Suprapubic skin (tissue), 4 donors: Measurements from ENCODE around the gene HECTD3. TPM values are rescaled to one million over a fixed set of nuclear protein-coding genes. Genes with fewer than 3 reads are reported as not detected.

Experiments used
- DNase-seq, 2 donors: peaks; one replicate each; pipeline ENCODE4 v3.0.0-alpha.2; 2019; ENCODE audit warnings: low spot score in 2 of 2
- H3K27ac ChIP-seq: fragments of 200-600 bp; sonication (generic); one replicate; pipeline ENCODE4 v1.5.1; 2019
- H3K27me3 ChIP-seq: fragments of 200-600 bp; sonication (generic); one replicate; pipeline ENCODE4 v1.5.1; 2019
- H3K36me3 ChIP-seq: fragments of 200-600 bp; sonication (generic); one replicate; pipeline ENCODE4 v1.5.1; 2019
- H3K4me1 ChIP-seq: fragments of 200-600 bp; sonication (generic); one replicate; pipeline ENCODE4 v1.5.1; 2019
- H3K4me3 ChIP-seq: fragments of 200-600 bp; sonication (generic); one replicate; pipeline ENCODE4 v1.5.1; 2019; ENCODE audit warnings: mild to moderate bottlenecking
- H3K9me3 ChIP-seq: fragments of 200-600 bp; sonication (generic); one replicate; pipeline ENCODE4 v1.5.1; 2019
- EP300 ChIP-seq: sonication (generic); formaldehyde crosslinking; IDR thresholded peaks from one replicate; pipeline ENCODE4 v1.6.1; 2017; ENCODE audit warnings: antibody characterized with exemption
- POLR2A ChIP-seq, 2 donors: fragments of 450-650 bp; IDR thresholded peaks; one replicate each; pipeline ENCODE4 v1.6.1; 2017; ENCODE audit warnings: antibody characterized with exemption in 2 of 2, mild to moderate bottlenecking in 2 of 2, moderate library complexity in 2 of 2
- POLR2AphosphoS5 ChIP-seq, 3 donors: sonication (generic); formaldehyde crosslinking; IDR thresholded peaks; one replicate each; pipeline ENCODE4 v1.6.1; 2017; ENCODE audit warnings: antibody characterized with exemption in 3 of 3
- WGBS: methylation state at CpG from one replicate; pipeline ENCODE4 v1.1.5; 2018; 5-methylcytosine and 5-hydroxymethylcytosine counted together
- total RNA-seq, 4 donors: library from RNA; depleted of rRNA; stranded (reverse); fragments of >200 nt; gene quantifications; one replicate each; pipeline ENCODE4 v1.1.0, GENCODE V29; 2016
- TF ChIP-seq, protein P1 (sequence below), 2 donors: fragments of 200-600 bp in 1 of 2; fragments of 450-650 bp in 1 of 2; sonication (generic) in 1 of 2; IDR thresholded peaks; one replicate each; pipeline ENCODE4 v1.5.1; 2016 to 2019; ENCODE audit warnings: antibody characterized with exemption in 2 of 2, mild to moderate bottlenecking in 1 of 2, moderate library complexity in 1 of 2

HECTD3 gene
- total RNA-seq, 4 donors from 2014 or later: 37.8 to 65.5 (median 56.8) TPM

DNA sequence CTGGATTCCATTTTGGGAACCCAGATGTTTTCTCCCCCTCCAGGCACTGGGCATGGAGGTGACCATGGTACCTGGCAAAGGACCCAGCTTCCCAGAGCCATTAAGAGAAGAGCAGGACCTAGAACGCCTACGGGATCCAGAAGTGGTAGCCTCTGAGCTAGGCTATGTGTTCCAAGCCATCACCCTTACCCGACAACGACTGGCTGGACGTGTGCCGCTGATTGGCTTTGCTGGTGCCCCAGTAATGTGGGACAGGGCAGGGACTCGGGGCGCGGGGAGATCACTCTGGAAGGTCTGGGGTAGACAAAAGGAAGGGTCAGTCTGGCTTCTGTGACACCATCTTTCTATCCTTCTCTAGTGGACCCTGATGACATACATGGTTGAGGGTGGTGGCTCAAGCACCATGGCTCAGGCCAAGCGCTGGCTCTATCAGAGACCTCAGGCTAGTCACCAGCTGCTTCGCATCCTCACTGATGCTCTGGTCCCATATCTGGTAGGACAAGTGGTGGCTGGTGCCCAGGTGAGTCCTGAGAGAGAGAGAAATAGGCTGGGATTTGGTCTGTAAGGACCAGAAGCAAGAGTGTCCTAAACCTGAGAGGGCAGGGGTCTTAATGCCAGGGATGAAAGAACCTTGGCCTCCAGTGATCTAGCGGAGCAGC, 2.6 kb upstream of the HECTD3 start:
- TF ChIP-seq POLR2A (IDR thresholded peaks at IDR 0.05) (no peak), EP300 (no peak), POLR2AphosphoS5 (IDR thresholded peaks at IDR 0.05) (no peak)
- TF ChIP-seq, protein P1, sequence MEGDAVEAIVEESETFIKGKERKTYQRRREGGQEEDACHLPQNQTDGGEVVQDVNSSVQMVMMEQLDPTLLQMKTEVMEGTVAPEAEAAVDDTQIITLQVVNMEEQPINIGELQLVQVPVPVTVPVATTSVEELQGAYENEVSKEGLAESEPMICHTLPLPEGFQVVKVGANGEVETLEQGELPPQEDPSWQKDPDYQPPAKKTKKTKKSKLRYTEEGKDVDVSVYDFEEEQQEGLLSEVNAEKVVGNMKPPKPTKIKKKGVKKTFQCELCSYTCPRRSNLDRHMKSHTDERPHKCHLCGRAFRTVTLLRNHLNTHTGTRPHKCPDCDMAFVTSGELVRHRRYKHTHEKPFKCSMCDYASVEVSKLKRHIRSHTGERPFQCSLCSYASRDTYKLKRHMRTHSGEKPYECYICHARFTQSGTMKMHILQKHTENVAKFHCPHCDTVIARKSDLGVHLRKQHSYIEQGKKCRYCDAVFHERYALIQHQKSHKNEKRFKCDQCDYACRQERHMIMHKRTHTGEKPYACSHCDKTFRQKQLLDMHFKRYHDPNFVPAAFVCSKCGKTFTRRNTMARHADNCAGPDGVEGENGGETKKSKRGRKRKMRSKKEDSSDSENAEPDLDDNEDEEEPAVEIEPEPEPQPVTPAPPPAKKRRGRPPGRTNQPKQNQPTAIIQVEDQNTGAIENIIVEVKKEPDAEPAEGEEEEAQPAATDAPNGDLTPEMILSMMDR (IDR thresholded peaks at IDR 0.05): no peak
- Histone ChIP-seq H3K27me3 (no peaks in the 10 kb centered on the region), H3K4me1 (peaks cover 55% of the 10 kb centered on the region), H3K9me3 (no peaks in the 10 kb centered on the region), H3K4me3 (no peak overlapping the region), H3K36me3 (peaks cover 22% of the 10 kb centered on the region), H3K27ac (no peak overlapping the region)
- 67% methylated on average over 7 of the region's 12 CpGs for WGBS
- DNase-seq: no peak

GRCh38 chr1:45012639-45013278, 1.6 kb upstream of the HECTD3 start:
- Histone ChIP-seq H3K27me3 (no peaks in the 10 kb centered on the region), H3K36me3 (peaks cover 31% of the 10 kb centered on the region), H3K27ac (peak overlapping the region; percentile 90), H3K4me3 (peak overlapping the region; percentile 94), H3K9me3 (no peaks in the 10 kb centered on the region), H3K4me1 (peaks cover 56% of the 10 kb centered on the region)
- TF ChIP-seq POLR2AphosphoS5 (IDR thresholded peaks at IDR 0.05) (no peak), EP300 (no peak), POLR2A (IDR thresholded peaks at IDR 0.05) (no peak)
- TF ChIP-seq, protein P1 (IDR thresholded peaks at IDR 0.05): no peak
- 7% methylated on average over 13 of the region's 21 CpGs for WGBS
- DNase-seq: peak in 1 of 2 donors; percentile 86

- Histone ChIP-seq H3K4me1 (peaks cover 56% of the 10 kb centered on the region), H3K27me3 (no peaks in the 10 kb centered on the region), H3K36me3 (peaks cover 38% of the 10 kb centered on the region), H3K27ac (peak within 1 kb of the TSS; percentile 90), H3K4me3 (peak within 1 kb of the TSS; percentile 94), H3K9me3 (no peaks in the 10 kb centered on the region)
- DNase-seq: peak; percentile 94 to 95
- TF ChIP-seq EP300 (no peak), POLR2A (IDR thresholded peaks at IDR 0.05) (peak in 1 of 2 donors; percentile 24), POLR2AphosphoS5 (IDR thresholded peaks at IDR 0.05) (peak in 1 of 3 donors; percentile 31)
- TF ChIP-seq, protein P1 (IDR thresholded peaks at IDR 0.05): no peak
- WGBS: 1% methylated on average over 16 of the region's 21 CpGs
These were observed 914 bp upstream of the HECTD3 start, which contains the start of gene UROD for GRCh38 chr1:45011837-45012638. TSS of gene UROD (plus strand) at chr1:45012254. CDS start at chr1:45012266, 12 bp downstream.

- Histone ChIP-seq H3K4me1 (peaks cover 56% of the 10 kb centered on the region), H3K36me3 (peaks cover 50% of the 10 kb centered on the region), H3K27ac (peak overlapping the region; percentile 90), H3K27me3 (no peaks in the 10 kb centered on the region), H3K4me3 (peak overlapping the region; percentile 94), H3K9me3 (no peaks in the 10 kb centered on the region)
- DNase-seq: peak in 1 of 2 donors; percentile 69
- TF ChIP-seq, protein P1 (IDR thresholded peaks at IDR 0.05): no peak
- TF ChIP-seq POLR2AphosphoS5 (IDR thresholded peaks at IDR 0.05) (no peak), POLR2A (IDR thresholded peaks at IDR 0.05) (no peak), EP300 (no peak)
- WGBS: 16% methylated on average over 37 of the region's 41 CpGs
These were observed 919 bp downstream of the HECTD3 start for GRCh38 chr1:45009956-45010854.
